Endothelial cell of umbilical vein (primary cell): ENCODE results near the gene SLC28A1.

Experiments used
- CTCF ChIP-seq, 2 donors: IDR thresholded peaks; 1 replicate in 1 of 2; 2 replicates in 1 of 2; pipeline ENCODE4 v1.5.1; 2011; ENCODE audit warnings: low read length in 2 of 2, mild to moderate bottlenecking in 2 of 2, moderate library complexity in 2 of 2, control low read depth in 1 of 2, inconsistent platforms in 1 of 2, low read depth in 1 of 2; ENCODE audit not compliant: insufficient read depth in 1 of 2; ENCODE audit errors: extremely low read depth in 1 of 2
- EZH2 ChIP-seq: IDR thresholded peaks from 2 replicates; pipeline ENCODE4 v1.6.1; 2012; ENCODE audit warnings: borderline replicate concordance, low read depth, mild to moderate bottlenecking, moderate library complexity, low read length, inconsistent platforms; ENCODE audit not compliant: severe bottlenecking
- MYC ChIP-seq: IDR thresholded peaks from one replicate; pipeline ENCODE4 v1.6.1; 2011; ENCODE audit warnings: mild to moderate bottlenecking, low read depth, low read length
- POLR2A ChIP-seq: IDR thresholded peaks from 2 replicates; pipeline ENCODE4 v1.6.1; 2012; ENCODE audit warnings: low read depth, mild to moderate bottlenecking, control low read depth, low read length

- no peak for TF ChIP-seq CTCF (IDR thresholded peaks at IDR 0.05; ENCODE audit: extremely low read depth in 1 of 2, insufficient read depth in 1 of 2, low read depth in 1 of 2, low read length in 2 of 2)
- TF ChIP-seq MYC: no peak
- TF ChIP-seq POLR2A: no peak
- no peak for TF ChIP-seq EZH2
These were observed 65.5 kb downstream of the SLC28A1 start for GRCh38 chr15:84949845-84950569.
